Measurements from ENCODE around the gene EFEMP2.

- TF ChIP-seq POLR2A (IDR thresholded peaks at IDR 0.05) (no peak), CTCF (IDR thresholded peaks at IDR 0.05) (no peak)
Measured at GRCh38 chr11:65863889-65864705, 8.5 kb downstream of the EFEMP2 start.
